Measurements from ENCODE around the gene SLC49A3.
A peak's percentile ranks its signal among the peaks of the same experiment; 100 is the strongest.
"Not testable (repeated sequence)": the region's sequence is repeated elsewhere in the genome, so short reads cannot be mapped to it uniquely, and the experiment has no call there.

Gene SLC49A3

GRCh38 chr4:704971-705277, 16.0 kb upstream of the SLC49A3 start:
- no peak for DNase-seq (ENCODE audit: low read depth)
- peak overlapping the region; percentile 90 for H3K4me3 ChIP-seq (ENCODE audit: low read depth, low read length)

GRCh38 chr4:704198-704891, 15.4 kb upstream of the SLC49A3 start:
- no peak overlapping the region for H3K4me3 ChIP-seq (ENCODE audit: low read depth, low read length)
- no peak for DNase-seq (ENCODE audit: low read depth)

- no peak for DNase-seq (ENCODE audit: low read depth)
- no peak overlapping the region for H3K4me3 ChIP-seq (ENCODE audit: low read depth, low read length)
These were observed 14.6 kb upstream of the SLC49A3 start for GRCh38 chr4:703336-704197.

GRCh38 chr4:702618-703048, 13.7 kb upstream of the SLC49A3 start:
- no peak overlapping the region for H3K4me3 ChIP-seq (ENCODE audit: low read depth, low read length)
- DNase-seq (ENCODE audit: low read depth): no peak

GRCh38 chr4:700587-701264, 11.8 kb upstream of the SLC49A3 start:
- DNase-seq (ENCODE audit: low read depth): no peak
- H3K4me3 ChIP-seq (ENCODE audit: low read depth, low read length): no peak overlapping the region

- DNase-seq (ENCODE audit: low read depth): no peak
These were observed 11.0 kb upstream of the SLC49A3 start for GRCh38 chr4:699816-700580.

GRCh38 chr4:694341-694940, 5.5 kb upstream of the SLC49A3 start:
- not testable (repeated sequence) for H3K4me3 ChIP-seq (ENCODE audit: low read depth, low read length); DNase-seq (ENCODE audit: low read depth)

More at GRCh38 chr4:699816-700580, 11.0 kb upstream of the SLC49A3 start:
- H3K4me3 ChIP-seq (ENCODE audit: low read depth, low read length): no peak overlapping the region

- DNase-seq (ENCODE audit: low read depth): no peak
- H3K4me3 ChIP-seq (ENCODE audit: low read depth, low read length): no peak overlapping the region
These were observed 4.0 kb upstream of the SLC49A3 start for GRCh38 chr4:692771-693554.

GRCh38 chr4:689723-690122, 772 bp upstream of the SLC49A3 start:
- DNase-seq (ENCODE audit: low read depth): no peak
- H3K4me3 ChIP-seq (ENCODE audit: low read depth, low read length): no peak overlapping the region

GRCh38 chr4:687971-688853, 739 bp downstream of the SLC49A3 start:
- peak overlapping the region; percentile 24 for H3K4me3 ChIP-seq (ENCODE audit: low read depth, low read length)
- no peak for DNase-seq (ENCODE audit: low read depth)

GRCh38 chr4:687048-687970, 1.6 kb downstream of the SLC49A3 start:
- no peak overlapping the region for H3K4me3 ChIP-seq (ENCODE audit: low read depth, low read length)
- peak; percentile 61 for DNase-seq (ENCODE audit: low read depth)

GRCh38 chr4:686413-687040, 2.4 kb downstream of the SLC49A3 start:
- H3K4me3 ChIP-seq (ENCODE audit: low read depth, low read length): no peak overlapping the region
- DNase-seq (ENCODE audit: low read depth): no peak

- H3K4me3 ChIP-seq (ENCODE audit: low read depth, low read length): no peak overlapping the region
- no peak for DNase-seq (ENCODE audit: low read depth)
These were observed 3.1 kb downstream of the SLC49A3 start for GRCh38 chr4:685679-686412.

- no peak overlapping the region for H3K4me3 ChIP-seq (ENCODE audit: low read depth, low read length)
- no peak for DNase-seq (ENCODE audit: low read depth)
These were observed 4.2 kb downstream of the SLC49A3 start for GRCh38 chr4:684623-685327.

Data from skeletal muscle cell (primary cell).